Measurements from ENCODE around the gene SLC10A3.

SLC10A3 gene

GRCh38 chrX:154437971-154438893 lies 52.2 kb downstream of the SLC10A3 start:
- no peak for DNase-seq
